ENCODE data around the gene CHRNA3.
"Not testable (repeated sequence)": the region's sequence is repeated elsewhere in the genome, so short reads cannot be mapped to it uniquely, and the experiment has no call there.

The CHRNA3 gene

DNA sequence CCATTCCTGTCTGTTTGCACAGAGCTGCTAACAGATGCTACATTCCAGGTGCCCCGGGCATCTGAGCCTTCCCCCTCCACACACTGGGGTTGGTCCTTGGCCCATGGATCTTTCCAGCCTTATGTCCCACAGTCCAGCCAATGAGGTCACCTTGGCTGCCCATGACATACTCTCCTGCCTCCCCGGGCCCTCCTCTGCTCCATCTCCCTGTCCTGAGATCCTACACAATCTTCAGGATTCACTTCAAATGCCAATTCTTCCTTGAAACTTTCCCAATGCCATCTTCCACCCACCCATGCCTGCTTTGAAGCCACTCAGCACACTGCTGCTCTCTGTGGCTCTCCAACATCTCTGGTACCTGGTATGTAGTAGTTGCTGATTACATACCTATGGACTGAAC lies 4.3 kb downstream of the CHRNA3 start:
- no peak for DNase-seq

DNA sequence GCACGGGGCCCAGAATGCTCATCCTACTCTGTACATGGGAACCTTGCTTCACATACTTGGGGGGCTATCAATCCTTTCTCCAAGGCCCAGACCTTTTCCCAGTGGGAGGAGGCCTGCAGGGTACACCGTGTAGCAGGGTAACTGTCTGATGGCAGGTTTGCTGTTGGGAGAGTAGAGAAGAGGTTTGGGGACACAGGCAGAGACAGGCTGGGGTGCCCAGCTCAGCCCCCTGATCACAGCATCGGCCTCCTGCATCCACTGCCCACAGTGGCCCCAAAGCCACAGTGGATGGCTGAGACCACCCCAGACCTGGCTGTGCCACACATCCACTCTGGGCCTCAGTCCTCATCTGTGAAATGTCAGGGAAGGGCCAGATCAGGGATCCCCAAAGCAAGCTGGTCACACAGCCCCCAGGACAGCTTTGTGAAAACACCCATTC lies 5.6 kb downstream of the CHRNA3 start:
- no peak for DNase-seq

DNA sequence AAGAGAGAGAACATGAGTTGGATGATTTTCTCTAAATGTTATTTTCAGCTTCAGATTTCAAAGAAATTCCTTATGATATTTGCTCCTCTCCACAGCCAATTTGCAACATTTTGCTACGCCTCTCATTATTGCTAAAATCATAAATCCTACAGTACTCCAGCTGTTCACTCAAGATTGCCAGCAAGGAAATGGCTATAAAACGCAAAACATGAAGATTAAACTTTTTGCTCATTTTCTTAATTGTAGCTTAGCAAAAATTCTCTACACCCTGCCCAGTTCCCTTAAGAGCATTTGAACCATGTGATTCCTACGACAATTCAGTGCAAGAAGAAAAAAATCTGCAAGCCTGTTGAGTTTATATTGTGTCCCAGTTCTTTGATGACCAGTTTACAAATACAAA lies 6.8 kb downstream of the CHRNA3 start:
- no peak for DNase-seq

DNA sequence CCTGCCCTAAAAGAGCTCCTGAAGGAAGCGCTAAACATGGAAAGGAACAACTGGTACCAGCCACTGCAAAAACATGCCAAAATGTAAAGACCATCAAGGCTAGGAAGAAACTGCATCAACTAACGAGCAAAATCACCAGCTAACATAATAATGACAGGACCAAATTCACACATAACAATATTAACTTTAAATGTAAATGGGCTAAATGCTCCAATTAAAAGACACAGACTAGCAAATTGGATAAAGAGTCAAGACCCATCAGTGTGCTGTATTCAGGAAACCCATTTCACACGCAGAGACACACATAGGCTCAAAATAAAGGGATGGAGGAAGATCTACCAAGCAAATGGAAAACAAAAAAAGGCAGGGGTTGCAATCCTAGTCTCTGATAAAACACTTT lies 11.2 kb downstream of the CHRNA3 start:
- DNase-seq, result not testable (repeated sequence)

DNA sequence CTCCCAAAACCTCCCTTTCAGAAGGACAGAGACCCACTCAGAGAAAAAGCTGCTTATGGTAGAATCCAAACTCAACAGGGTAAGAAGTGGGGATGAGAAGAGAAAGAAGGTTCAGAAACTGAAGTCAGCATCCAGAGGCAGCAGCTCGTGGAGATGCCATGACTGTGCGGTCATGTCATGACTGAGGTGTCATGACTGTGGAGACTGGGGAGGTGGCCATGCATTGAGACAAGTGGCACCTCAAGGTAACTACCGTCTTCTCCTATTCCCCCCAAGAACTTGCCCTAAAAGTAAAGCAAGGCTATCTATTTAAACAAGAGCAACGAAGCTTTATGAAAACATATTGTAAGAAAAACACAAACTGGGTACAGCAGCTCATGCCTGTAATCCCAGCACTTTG lies 15.1 kb downstream of the CHRNA3 start:
- no peak for DNase-seq

DNA sequence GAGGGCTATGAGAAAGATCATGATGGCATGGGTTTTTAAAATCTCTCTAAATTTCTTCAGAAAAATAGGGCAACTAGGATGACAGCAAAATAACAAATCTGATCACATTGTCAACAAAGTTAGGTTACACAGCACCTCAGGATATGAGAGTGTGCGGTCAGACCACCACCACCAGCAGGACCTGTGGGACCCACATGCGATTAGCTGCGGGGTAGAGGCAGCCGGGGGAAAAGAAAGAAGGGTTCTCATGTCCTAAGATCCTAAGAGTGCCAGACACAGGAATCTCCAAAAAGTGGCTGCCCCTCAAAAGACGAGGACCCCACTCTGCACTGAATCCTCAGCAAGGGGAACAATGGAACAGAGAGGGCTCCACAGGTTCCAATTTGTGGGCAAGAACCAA lies 15.6 kb downstream of the CHRNA3 start:
- DNase-seq, result no peak

DNA sequence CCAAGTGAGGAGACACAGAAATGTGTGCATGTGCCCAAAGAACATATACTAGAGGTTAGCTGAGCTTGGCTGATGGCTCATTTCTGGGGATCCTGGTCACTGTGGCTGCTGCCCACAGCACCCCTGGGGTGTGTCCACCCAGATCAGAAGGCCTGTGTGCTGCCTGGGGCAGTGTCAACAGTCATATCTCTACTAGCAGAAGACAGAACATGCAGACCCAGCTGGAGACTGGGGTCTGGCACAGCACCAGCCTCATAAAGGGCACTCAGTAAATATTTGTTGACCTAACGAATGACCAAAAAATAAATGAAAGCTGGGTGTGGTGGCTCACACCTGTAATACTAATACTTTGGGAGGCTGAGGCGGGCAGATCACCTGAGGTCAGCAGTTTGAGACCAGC lies 16.4 kb downstream of the CHRNA3 start:
- no peak for DNase-seq

DNA sequence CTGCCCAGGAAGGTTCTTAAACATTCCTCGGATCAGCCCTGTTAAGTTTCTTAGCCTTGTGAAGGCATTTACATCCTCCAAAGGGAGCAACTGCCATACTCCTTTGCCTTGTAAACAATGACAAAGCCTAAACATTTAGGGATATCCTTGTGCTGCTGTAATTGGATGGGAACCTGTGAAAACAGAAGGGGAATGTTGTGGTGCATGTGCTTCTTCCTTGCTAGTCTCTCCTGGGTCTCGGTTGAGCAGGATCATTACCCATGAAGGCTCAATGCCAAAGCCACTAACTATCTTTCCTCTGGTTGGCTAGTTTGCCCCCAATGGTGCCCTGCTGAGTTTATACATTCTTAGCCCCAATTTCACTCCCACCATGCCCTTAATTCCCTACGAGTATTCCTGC lies 17.3 kb downstream of the CHRNA3 start:
- DNase-seq, result no peak

DNA sequence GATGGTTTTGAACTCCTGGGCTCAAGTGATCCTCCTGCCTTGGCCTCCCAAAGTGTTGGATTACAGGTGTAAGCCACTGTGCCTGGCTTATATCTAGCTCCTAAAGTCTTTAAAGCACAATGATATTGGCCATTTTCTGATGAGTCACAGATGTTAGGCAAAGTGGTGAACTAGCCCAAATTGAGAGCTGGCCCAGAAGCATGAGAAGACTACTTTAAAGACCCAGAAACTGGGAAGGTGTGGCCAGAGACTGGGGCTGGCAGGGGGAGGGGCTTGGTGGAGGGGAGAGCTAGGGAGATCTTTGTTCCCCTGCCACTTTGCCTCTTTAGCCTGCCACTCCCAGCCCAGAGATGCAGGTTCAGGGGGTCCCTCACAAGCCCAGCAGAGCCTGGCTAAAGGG lies 21.6 kb downstream of the CHRNA3 start:
- no peak for DNase-seq

DNA sequence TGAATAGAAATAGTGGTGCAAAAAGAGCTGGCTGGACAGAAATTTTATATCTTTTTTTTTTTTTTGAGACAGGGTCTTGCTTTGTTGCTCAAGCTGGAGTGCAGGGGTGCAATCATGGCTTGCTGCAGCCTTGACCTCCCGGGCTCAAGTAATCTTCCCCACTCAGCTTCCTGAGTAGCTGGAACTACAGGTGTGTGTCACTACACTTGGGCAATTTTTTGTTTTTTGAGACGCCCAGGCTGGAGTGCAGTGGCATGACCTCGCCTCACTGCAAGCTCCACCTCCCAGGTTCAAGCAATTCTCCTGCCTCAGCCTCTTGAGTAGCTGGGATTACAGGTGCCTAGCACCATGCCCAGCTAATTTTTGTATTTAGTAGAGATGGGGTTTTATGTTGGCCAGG lies 22.4 kb downstream of the CHRNA3 start:
- no peak for DNase-seq

DNA sequence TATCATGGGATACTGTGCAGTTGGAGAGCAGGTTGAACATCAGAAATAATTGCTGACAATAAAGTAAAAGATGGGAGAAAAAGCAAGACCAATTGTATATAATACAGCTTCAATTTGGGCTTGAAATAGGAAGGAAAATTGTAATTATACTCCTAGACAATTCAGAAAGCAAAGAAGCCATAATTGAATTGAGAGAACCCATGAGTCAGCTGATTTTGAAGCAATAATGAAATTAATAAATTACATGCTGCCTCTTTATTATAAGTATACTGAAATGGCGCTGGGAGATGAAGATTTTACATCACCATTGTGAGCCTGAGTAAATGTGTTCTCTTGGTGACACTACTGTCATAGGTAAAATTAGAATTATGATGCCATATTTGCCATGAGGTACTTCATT lies 23.2 kb downstream of the CHRNA3 start:
- DNase-seq, result no peak

DNA sequence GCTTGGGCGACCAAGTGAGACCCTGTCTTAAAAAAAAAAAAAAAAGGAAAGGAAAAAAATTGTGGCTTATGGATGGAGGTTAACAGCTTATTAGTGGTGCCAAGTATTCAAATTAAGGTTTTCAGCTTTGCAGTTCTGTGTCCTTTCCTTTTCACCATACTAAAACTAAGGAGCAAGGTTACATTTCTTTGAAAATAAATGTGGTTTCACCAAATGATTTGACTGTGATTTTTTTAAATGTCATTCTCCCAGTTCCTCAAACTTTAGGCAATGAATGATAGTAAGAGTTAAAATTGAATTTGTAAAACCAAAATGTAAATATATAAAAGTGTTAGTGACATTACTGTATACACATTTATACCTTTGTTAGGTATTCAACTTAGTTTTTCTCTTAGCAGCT lies 45.9 kb downstream of the CHRNA3 start:
- no peak for DNase-seq

DNA sequence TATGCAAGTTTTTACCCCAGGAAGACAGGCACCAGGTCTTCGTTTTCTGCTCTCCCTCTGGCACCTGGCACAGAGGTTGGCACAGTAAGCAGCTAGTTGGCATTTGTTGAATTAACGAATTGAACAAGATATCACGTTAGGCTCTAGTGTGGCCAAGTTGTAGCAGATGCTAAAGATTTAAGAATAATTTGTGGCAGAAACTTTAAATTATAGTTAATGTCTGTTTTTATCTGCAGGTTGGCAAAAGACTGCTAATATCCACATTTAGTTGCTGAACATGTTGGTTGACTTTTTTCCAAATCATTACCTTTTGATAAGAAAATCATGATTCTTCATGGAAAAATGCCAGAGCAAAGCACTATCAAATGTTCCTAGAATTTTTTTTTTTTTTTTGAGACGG lies 47.4 kb downstream of the CHRNA3 start:
- no peak for DNase-seq

DNA sequence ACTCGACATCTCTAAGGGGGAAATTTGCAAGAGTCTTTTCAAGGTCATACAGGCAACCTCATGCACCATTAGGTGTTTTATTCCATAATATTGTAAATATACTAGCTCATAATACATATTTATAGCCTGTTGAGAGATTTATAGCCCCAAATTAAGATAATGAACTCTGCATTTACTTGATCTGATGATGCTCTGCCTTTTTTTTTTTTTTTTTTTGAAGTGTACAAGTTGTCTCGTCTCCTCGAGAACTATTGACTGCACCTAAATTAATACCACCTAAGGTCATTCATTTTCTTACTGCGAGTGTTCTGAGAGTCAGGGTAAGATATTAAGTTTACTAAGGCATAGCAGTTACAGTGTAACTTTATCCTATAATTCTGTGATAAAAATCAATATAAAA lies 49.4 kb downstream of the CHRNA3 start:
- no peak for DNase-seq

DNA sequence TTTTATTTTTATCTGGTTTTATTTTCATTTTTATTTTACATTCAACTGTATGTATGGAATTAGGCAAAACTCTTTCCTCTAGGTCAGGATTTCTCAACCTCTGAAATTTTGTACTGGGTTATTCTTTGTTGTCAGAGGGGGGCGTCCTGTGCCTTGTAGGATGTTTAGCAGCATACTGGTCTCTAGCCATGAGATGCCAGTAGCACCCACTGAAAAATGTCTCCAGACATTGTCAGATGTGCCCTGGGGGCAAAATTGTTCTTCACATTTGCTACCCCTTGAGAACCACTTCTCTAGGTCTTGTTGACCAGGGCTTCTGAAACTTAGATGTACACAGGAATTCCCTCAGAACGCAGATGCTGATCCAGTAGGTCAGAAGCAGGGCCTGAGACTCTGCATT lies 50.1 kb downstream of the CHRNA3 start:
- DNase-seq, result no peak

DNA sequence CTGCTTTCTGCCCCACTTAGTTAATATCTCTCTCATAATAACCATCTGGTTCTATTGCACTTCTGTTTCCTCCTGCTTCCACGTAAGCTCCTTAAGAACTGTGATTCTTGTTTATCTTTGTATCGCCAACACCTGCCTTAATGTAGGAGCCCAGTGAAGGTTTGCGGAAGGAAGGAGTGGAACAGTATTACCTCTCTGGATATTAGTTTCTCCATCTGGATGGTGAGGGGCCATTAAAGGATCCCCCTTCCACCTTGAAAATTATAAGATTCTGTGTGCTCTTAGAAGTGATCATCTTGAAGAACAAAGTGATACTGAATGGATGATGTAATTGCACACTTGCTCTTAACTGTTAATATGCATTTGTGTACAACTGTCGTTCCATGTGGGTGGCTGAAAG lies 53.3 kb downstream of the CHRNA3 start:
- DNase-seq, result no peak

DNA sequence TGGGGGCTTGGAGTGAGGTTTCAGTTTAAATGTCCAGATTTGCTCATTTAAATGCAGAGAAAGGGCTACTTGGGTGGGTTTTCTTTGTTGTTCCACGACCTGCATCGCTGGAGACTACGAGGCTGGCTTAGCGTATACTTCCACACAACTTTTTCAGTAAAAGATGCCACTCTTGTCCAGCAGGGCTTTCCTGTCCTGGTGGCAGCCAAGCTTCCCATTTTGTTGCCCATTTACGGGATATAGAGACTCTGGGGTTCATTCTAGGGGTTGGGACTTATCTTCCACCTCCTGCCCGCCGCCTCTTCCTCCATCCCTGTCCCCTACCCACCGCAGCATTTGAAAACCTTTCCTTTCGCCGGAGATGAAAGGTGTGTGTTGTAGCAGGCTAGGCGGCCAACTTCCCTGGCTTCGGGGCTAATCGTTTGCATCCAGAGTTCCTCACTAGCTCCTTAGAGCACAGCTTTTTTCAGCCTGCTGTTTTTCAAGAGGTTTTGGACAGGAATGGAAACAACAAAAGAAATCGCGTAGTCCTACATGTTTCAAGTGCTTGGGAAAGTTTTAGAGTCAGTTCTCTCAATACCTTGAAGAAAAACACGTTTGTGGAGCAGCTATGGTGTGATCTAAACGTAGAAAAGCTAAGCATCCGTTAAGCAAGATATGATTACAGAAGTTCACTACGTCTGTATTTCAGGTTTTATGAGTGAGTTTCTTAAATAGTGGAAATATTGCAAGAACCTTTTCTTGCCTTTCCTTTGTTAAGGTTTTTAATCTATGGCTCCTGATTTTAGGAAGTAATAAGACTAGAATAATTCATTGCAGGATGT lies 54.6 kb downstream of the CHRNA3 start:
- DNase-seq, result no peak

DNA sequence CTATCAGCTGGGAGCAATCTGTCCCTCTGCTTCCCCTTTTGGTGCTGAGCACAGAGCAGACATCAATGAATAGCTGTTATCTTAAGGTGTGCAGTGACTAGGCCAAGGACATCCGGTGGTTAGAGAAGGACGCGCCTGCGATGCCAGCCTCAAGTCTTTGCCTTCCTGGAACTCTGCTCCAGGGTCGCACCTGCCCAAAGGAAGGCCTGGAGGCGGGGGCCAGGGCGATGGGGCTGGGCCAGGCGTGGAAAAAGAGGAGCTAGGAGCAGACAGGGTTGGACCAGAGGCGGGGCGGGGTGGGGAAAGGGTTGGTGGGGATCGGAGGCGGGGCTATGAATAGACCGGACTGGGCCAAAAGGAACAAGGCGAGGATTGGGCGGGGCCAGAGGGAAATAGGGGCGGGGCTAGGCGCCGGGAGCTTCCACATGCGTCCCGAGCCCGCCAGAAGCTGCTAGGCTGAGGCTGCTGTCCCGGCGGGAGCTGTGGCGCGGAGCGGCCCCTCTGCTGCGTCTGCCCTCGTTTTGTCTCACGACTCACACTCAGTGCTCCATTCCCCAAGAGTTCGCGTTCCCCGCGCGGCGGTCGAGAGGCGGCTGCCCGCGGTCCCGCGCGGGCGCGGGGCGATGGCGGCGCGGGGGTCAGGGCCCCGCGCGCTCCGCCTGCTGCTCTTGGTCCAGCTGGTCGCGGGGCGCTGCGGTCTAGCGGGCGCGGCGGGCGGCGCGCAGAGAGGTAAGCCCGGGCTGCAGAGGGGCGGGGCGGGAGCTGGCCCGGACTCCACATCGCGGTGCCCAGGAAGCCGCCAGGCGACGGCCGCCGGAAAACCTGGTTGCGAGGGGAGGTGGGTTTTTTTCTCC lies 55.5 kb downstream of the CHRNA3 start, which contains the start of gene CHRNA5:
CHRNA5 (plus strand) TSS at position 424 of the 854 bp plus-strand sequence; CDS start at position 624, 200 bp downstream.
- DNase-seq, result peak; percentile 78

DNA sequence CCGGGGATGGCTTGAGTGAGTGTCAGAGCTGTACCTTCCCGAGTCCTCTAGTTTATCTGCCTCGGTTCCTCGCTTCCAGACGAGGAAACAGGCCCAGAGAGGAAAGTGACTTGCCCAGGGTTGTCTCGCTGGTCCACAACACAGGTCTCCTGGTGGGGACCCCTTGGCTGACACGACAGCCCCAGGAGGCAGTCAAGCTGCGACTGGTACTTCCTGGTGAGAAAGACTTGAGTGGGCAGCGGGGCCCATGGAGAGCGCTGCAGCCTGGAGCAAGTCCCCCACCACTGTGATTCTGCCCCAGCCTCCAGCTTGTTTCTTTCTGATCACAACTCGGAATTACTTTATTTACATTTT lies 56.1 kb downstream of the CHRNA3 start:
- no peak for DNase-seq

DNA sequence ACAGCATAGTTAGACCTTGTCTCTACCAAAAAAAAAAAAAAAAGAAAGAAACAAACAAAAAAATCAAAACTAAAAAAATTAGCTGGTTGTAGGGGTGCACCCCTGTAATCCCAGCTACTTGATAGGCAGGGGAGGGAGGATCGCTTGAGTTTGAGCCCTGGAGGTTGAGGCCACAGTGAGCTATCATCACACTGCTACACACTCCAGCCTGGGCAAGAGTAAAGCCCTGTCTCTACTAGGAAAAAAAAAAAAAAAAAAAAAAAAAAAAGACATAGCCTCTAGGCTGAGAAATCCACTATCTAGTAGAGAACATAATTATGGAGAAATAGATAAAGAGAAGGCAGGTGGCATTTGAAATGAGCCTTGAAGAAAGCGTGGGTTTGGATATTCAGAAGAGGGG lies 57.7 kb downstream of the CHRNA3 start:
- no peak for DNase-seq

DNA sequence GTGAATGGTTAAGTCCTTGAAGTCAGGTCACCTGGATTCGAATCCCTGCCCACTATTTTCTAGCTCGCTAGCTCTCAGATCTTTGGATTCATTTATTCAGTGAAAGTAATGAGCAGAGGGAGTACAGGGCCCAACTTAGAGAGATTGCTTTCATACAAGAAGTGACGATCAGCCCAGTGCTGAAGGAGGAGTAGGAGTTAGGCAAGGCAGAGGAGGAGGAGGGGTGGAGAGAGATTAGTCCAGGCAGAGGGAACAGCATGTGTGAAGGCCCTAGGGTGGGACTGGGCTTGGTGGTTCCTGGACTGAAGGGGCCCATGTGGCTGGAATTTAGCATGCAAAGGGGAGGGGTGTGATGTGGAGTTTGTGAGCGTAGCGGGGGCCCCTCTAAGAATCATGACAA lies 59.3 kb downstream of the CHRNA3 start:
- no peak for DNase-seq

DNA sequence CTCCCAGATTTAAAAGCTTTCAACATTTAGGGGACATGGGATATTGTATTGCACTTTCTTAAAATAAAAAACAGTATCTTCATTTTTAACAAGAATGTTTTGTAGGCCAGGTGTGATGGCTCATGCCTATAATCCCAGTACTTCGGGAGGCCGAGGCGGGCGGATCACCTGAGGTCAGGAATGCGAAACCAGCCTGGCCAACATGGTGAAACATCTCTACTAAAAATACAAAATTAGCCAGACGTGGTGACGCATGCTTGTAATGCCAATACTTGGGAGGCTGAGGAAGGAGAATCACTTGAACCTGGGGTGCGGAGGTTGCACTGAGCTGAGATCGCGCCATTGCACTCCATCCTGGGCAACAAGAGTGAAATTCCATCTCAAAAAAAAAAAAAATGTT lies 60.6 kb downstream of the CHRNA3 start:
- not testable (repeated sequence) for DNase-seq

DNA sequence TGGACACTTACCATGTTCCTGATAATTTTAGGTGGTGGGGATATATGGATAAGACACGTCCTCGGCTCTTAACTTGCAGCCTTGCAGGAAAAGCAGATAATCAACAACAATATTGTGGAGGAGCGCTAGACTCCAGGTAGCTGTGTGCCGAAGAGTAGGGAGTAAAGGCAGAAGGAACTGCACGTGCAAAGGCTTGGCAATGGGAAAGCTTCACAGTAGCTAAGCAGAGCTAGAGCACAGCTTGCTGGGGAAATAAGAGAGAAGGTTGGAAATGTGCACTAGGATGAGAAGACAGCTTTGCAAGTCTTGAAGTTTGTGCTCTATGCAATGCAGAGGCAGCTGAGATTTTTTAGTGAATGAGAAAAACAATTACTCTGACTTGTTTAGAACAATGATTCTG lies 68.2 kb downstream of the CHRNA3 start:
- DNase-seq, result no peak

DNA sequence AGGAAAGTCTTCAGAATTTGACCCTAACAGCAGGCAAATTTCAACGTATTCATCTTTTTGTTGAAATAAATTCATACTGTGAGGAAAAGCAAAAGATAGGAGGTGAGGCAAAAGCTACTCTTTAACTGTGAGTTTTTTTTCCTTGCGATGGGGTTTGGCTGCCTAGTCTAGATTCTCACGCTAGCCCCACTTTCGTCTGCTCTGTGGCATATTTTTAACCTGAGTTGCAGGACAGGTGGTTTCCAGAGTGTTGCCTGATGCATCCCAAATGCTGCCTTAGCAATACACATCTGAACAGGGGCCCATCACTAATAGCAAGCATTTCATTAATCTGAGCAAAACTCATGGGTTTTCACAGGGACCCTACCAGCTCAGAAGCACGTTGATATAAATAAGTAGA lies 68.9 kb downstream of the CHRNA3 start:
- no peak for DNase-seq
